Stomach smooth muscle (tissue), 2 donors: Measurements from ENCODE around the gene ZNF516.

Source experiments
- H3K27ac ChIP-seq: one replicate; pipeline ENCODE4 v1.7.0; 2013; ENCODE audit warnings: mild to moderate bottlenecking, low read length, inconsistent platforms
- H3K27me3 ChIP-seq, 2 donors: one replicate each; pipeline ENCODE4 v1.7.0; 2013; ENCODE audit warnings: low read length in 2 of 2; ENCODE audit not compliant: insufficient read depth in 2 of 2, control insufficient read depth in 1 of 2
- H3K36me3 ChIP-seq, 2 donors: one replicate each; pipeline ENCODE4 v1.7.0; 2013; ENCODE audit warnings: low read length in 2 of 2; ENCODE audit not compliant: control insufficient read depth in 2 of 2, insufficient read depth in 2 of 2
- H3K4me1 ChIP-seq: one replicate; pipeline ENCODE4 v1.7.0; 2013; ENCODE audit warnings: low read length; ENCODE audit not compliant: control insufficient read depth, insufficient read depth
- H3K4me3 ChIP-seq, 2 donors: one replicate each; pipeline ENCODE4 v1.7.0; 2013; ENCODE audit warnings: low read length in 2 of 2
- H3K9ac ChIP-seq, 2 donors: one replicate each; pipeline ENCODE4 v1.7.0; 2013; ENCODE audit warnings: low read length in 2 of 2, mild to moderate bottlenecking in 1 of 2
- H3K9me3 ChIP-seq, 2 donors: one replicate each; pipeline ENCODE4 v1.7.0; 2013; ENCODE audit warnings: low read length in 2 of 2; ENCODE audit not compliant: control insufficient read depth in 2 of 2
- donor health status: healthy.
- donor health status: Pancreatic carcinoma.

Gene ZNF516

DNA sequence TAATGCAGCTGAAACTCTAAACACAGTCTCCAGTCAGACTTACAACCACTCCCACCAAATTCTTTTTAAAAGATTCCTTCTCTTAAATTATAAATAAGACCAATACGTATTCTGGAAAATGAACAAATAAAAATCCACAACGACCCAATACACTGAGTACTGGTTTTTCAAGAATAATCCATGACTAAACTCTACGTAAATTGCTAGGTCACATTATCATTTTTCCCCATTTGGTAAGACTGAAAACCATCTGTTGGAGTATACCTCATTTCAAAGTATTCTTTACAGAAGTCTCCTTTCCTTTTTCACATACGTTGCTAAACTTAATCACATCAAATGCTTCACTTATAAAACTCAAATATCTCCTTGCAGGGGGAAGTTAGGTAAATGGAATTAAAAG lies 6.0 kb downstream of the ZNF516 start:
- Histone ChIP-seq H3K9me3 (no peaks in the 10 kb centered on the region), H3K9ac (no peak overlapping the region), H3K27me3 (no peaks in the 10 kb centered on the region), H3K36me3 (no peaks in the 10 kb centered on the region), H3K4me1 (peaks cover 23% of the 10 kb centered on the region), H3K27ac (no peak overlapping the region), H3K4me3 (peak overlapping the region in 1 of 2 donors; percentile 23)

DNA sequence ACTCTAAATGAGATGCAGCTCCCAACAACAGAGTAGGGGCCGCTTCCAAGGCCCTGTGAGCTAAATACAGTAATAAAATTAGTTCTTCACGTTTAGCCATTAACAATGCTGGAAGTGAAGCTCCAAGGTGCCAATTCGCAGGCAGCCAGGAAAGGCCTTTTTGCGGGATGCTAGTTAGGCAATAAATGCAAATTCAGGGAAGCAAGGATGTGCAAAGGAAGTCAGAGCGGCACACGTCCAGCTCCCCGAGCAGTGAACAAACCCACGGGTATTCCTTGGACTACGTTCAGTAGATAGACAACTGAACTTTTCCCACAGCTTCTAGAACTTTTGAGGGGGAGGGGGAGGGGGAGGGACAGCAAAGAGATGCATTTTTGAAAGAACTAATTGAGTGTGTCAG lies 6.9 kb downstream of the ZNF516 start:
- Histone ChIP-seq H3K36me3 (no peaks in the 10 kb centered on the region), H3K9me3 (no peaks in the 10 kb centered on the region), H3K4me1 (peaks cover 19% of the 10 kb centered on the region), H3K27ac (peak overlapping the region; percentile 31), H3K9ac (no peak overlapping the region), H3K27me3 (no peaks in the 10 kb centered on the region), H3K4me3 (peak overlapping the region; percentile 9 to 52)

GRCh38 chr18:76487782-76488181 lies 7.3 kb downstream of the ZNF516 start:
- no peaks in the 10 kb centered on the region for H3K36me3 ChIP-seq
- H3K9me3 ChIP-seq: no peaks in the 10 kb centered on the region
- H3K27ac ChIP-seq: peak overlapping the region; percentile 31
- H3K9ac ChIP-seq: peak overlapping the region in 1 of 2 donors; percentile 50
- peak overlapping the region; percentile 9 to 52 for H3K4me3 ChIP-seq
- H3K27me3 ChIP-seq: no peaks in the 10 kb centered on the region
- peaks cover 19% of the 10 kb centered on the region for H3K4me1 ChIP-seq

GRCh38 chr18:76487070-76487469 lies 8.0 kb downstream of the ZNF516 start:
- no peak overlapping the region for H3K9ac ChIP-seq
- no peak overlapping the region for H3K27ac ChIP-seq
- H3K4me1 ChIP-seq: peaks cover 17% of the 10 kb centered on the region
- no peaks in the 10 kb centered on the region for H3K9me3 ChIP-seq
- H3K36me3 ChIP-seq: peaks cover 0 to 2% of the 10 kb centered on the region in 2 donors
- H3K27me3 ChIP-seq: no peaks in the 10 kb centered on the region
- H3K4me3 ChIP-seq: no peak overlapping the region

- no peaks in the 10 kb centered on the region for H3K27me3 ChIP-seq
- no peak overlapping the region for H3K27ac ChIP-seq
- no peak overlapping the region for H3K9ac ChIP-seq
- H3K4me1 ChIP-seq: peaks cover 15% of the 10 kb centered on the region
- H3K4me3 ChIP-seq: no peak overlapping the region
- H3K9me3 ChIP-seq: no peaks in the 10 kb centered on the region
- peaks cover 0 to 2% of the 10 kb centered on the region in 2 donors for H3K36me3 ChIP-seq
These were observed 8.5 kb downstream of the ZNF516 start for GRCh38 chr18:76486574-76486973.

DNA sequence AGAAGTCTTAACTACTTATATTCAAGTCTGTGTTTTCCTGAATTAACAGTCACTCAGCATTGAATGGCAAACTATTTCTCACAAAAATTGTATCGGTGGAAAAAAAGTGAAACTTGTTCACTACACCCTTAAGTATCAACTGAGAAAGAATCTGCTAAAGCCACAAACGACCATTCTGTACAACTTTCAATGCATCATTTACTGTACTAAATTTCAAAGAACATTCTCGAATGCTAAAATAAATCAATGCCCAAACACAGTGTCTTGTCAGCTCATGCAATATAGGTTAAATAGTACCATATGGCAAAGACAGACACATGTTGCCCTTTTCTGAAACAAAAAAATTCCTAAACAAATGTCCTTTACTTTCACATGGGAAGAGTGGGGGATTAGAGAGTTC lies 9.0 kb downstream of the ZNF516 start:
- peaks cover 15% of the 10 kb centered on the region for H3K4me1 ChIP-seq
- H3K4me3 ChIP-seq: no peak overlapping the region
- no peaks in the 10 kb centered on the region for H3K27me3 ChIP-seq
- no peak overlapping the region for H3K9ac ChIP-seq
- H3K9me3 ChIP-seq: no peaks in the 10 kb centered on the region
- peaks cover 0 to 2% of the 10 kb centered on the region in 2 donors for H3K36me3 ChIP-seq
- H3K27ac ChIP-seq: no peak overlapping the region

GRCh38 chr18:76484749-76485387 lies 10.2 kb downstream of the ZNF516 start:
- peaks cover 0 to 2% of the 10 kb centered on the region in 2 donors for H3K36me3 ChIP-seq
- no peaks in the 10 kb centered on the region for H3K27me3 ChIP-seq
- H3K4me1 ChIP-seq: peaks cover 12% of the 10 kb centered on the region

GRCh38 chr18:76483780-76484179 lies 11.3 kb downstream of the ZNF516 start:
- no peak overlapping the region for H3K4me3 ChIP-seq
- no peak overlapping the region for H3K9ac ChIP-seq
- no peaks in the 10 kb centered on the region for H3K9me3 ChIP-seq
- H3K4me1 ChIP-seq: peaks cover 19% of the 10 kb centered on the region
- peaks cover 0 to 2% of the 10 kb centered on the region in 2 donors for H3K36me3 ChIP-seq
- H3K27ac ChIP-seq: no peak overlapping the region
- H3K27me3 ChIP-seq: no peaks in the 10 kb centered on the region

More at GRCh38 chr18:76484749-76485387, 10.2 kb downstream of the ZNF516 start:
- Histone ChIP-seq H3K9me3 (no peaks in the 10 kb centered on the region), H3K9ac (no peak overlapping the region), H3K4me3 (no peak overlapping the region), H3K27ac (no peak overlapping the region)

- H3K27ac ChIP-seq: no peak overlapping the region
- peaks cover 16% of the 10 kb centered on the region for H3K4me1 ChIP-seq
- no peak overlapping the region for H3K4me3 ChIP-seq
These were observed 11.9 kb downstream of the ZNF516 start for GRCh38 chr18:76482971-76483691.

DNA sequence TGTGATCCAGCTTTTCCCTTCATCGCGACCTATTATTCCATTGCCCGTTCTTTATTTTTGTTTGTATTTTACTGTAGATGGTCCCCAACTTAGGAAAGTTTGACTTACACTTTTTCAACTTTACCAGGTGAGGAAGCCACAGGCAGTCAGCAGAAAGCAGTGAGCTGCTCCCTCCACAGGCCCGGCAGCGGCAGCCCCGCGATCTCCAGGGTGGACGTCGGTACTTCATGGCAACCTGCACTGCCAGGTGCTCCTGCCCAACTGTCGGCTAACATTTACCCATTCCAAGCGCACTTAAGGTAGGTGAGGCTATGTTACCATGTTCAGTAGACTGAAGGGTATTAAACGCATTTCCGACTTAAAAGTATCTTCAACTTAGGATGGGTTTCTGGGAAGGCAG lies 12.8 kb downstream of the ZNF516 start:
- Histone ChIP-seq H3K9me3 (no peaks in the 10 kb centered on the region), H3K27ac (no peak overlapping the region), H3K9ac (no peak overlapping the region), H3K4me1 (peaks cover 8% of the 10 kb centered on the region), H3K36me3 (peaks cover 0 to 2% of the 10 kb centered on the region in 2 donors), H3K4me3 (no peak overlapping the region), H3K27me3 (no peaks in the 10 kb centered on the region)

More at GRCh38 chr18:76482971-76483691, 11.9 kb downstream of the ZNF516 start:
- Histone ChIP-seq H3K9me3 (no peaks in the 10 kb centered on the region), H3K27me3 (no peaks in the 10 kb centered on the region), H3K36me3 (peaks cover 0 to 2% of the 10 kb centered on the region in 2 donors), H3K9ac (no peak overlapping the region)

DNA sequence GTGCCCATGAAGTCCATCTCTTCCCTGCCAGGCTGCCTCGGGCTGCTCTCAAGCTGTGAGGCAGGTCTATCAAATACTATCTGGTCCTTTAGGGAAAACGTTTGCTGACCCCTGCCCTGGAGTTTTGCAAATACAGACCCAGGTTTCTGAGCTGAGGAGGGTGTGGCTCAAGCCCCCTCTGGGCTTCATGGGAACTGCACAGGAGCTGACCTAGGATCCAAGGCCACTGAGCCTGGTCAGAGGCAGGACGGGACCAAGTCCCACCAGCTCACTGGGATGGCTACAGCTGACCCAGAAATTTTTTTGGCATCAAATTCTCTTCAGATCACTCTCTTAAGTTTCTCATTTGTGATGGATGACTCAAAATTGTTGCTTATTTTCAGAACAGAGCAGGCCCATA lies 14.1 kb downstream of the ZNF516 start:
- no peak overlapping the region for H3K4me3 ChIP-seq
- H3K9me3 ChIP-seq: no peaks in the 10 kb centered on the region
- H3K36me3 ChIP-seq: peaks cover 0 to 2% of the 10 kb centered on the region in 2 donors
- no peaks in the 10 kb centered on the region for H3K27me3 ChIP-seq
- peaks cover 14% of the 10 kb centered on the region for H3K4me1 ChIP-seq
- no peak overlapping the region for H3K9ac ChIP-seq
- H3K27ac ChIP-seq: no peak overlapping the region
